Neural progenitor cell (in vitro differentiated cells): Measurements from ENCODE around the gene GFI1.

Experiments
- EZH2 ChIP-seq: fragments of 200-600 bp; sonication (generic); IDR thresholded peaks from 2 replicates; pipeline ENCODE4 v1.6.1; 2017; ENCODE audit warnings: antibody characterized with exemption, mild to moderate bottlenecking, moderate library complexity
- EZH2phosphoT487 ChIP-seq: fragments of 200-600 bp; sonication (generic); IDR thresholded peaks from 2 replicates; pipeline ENCODE4 v1.6.1; 2017; ENCODE audit warnings: antibody characterized with exemption
- TF ChIP-seq, protein P1 (sequence below): fragments of 200-600 bp; sonication (generic); IDR thresholded peaks from 2 replicates; pipeline ENCODE4 v1.5.1; 2017; ENCODE audit warnings: antibody characterized with exemption, mild to moderate bottlenecking

GRCh38 chr1:92481971-92482664, 4.6 kb downstream of the GFI1 start:
- TF ChIP-seq, protein P1, sequence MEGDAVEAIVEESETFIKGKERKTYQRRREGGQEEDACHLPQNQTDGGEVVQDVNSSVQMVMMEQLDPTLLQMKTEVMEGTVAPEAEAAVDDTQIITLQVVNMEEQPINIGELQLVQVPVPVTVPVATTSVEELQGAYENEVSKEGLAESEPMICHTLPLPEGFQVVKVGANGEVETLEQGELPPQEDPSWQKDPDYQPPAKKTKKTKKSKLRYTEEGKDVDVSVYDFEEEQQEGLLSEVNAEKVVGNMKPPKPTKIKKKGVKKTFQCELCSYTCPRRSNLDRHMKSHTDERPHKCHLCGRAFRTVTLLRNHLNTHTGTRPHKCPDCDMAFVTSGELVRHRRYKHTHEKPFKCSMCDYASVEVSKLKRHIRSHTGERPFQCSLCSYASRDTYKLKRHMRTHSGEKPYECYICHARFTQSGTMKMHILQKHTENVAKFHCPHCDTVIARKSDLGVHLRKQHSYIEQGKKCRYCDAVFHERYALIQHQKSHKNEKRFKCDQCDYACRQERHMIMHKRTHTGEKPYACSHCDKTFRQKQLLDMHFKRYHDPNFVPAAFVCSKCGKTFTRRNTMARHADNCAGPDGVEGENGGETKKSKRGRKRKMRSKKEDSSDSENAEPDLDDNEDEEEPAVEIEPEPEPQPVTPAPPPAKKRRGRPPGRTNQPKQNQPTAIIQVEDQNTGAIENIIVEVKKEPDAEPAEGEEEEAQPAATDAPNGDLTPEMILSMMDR, result no peak
- no peak for TF ChIP-seq EZH2
- no peak for TF ChIP-seq EZH2phosphoT487
